ENCODE results near the gene EDEM3.

EDEM3 gene

DNA sequence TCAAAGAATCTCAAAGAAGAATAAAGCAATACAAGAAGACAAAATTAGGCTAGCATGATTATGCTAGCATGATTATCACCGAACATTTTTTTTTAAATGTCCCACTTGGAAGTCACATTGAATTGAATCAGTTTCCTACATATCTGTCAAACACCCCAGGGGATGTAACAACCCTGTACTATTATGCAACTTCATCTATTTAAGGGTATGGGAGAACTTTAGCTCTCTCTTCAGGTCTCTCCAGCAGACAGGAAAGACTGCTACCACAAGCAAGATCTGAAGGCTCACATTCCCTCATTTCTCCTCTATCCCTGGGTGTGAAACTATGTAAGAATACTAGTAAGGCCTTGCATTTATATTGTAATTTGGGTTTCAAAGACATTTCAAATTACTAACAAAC, 52.8 kb downstream of the EDEM3 start:
- H4K91ac ChIP-seq (ENCODE audit: low read depth, low read length, poor library complexity), result no peak overlapping the region
- peaks cover 2 to 49% of the 10 kb centered on the region in 2 donors for H3K36me3 ChIP-seq (replicated peaks in 1 of 2; ENCODE audit: control insufficient read depth in 2 of 2, insufficient read depth in 2 of 2, low read length in 2 of 2)
- no peaks in the 10 kb centered on the region for H3K79me1 ChIP-seq (ENCODE audit: low read depth, low read length)
- no peak overlapping the region for H3K4ac ChIP-seq (ENCODE audit: low read length)
- H3K14ac ChIP-seq (ENCODE audit: low read length), result no peak overlapping the region
- DNase-seq (ENCODE audit: low spot score), result no peak
- H3K18ac ChIP-seq (ENCODE audit: low read length), result no peak overlapping the region
- H2BK15ac ChIP-seq (ENCODE audit: low read length), result no peak overlapping the region
- H3K9ac ChIP-seq (ENCODE audit: low read depth, low read length, poor library complexity), result no peak overlapping the region
- no peak overlapping the region for H2BK120ac ChIP-seq (ENCODE audit: low read depth, low read length)
- H2AK5ac ChIP-seq (ENCODE audit: low read depth, low read length), result no peak overlapping the region
- no peak overlapping the region for H3K4me3 ChIP-seq (ENCODE audit: low read length in 2 of 2)
- H4K8ac ChIP-seq (ENCODE audit: low read depth, low read length), result no peak overlapping the region
- H2BK5ac ChIP-seq (ENCODE audit: low read length), result no peak overlapping the region
- no peaks in the 10 kb centered on the region for H3K27me3 ChIP-seq (ENCODE audit: control insufficient read depth in 3 of 3, insufficient read depth in 3 of 3, low read depth in 1 of 3, low read length in 3 of 3)
- WGBS, 2 donors (ENCODE audit: extremely low coverage in 2 of 2, insufficient read length in 2 of 2, insufficient replicate concordance in 1 of 2), result no CpG with 5 or more reads among the region's 1 CpG
- H2BK12ac ChIP-seq (ENCODE audit: low read length), result no peak overlapping the region
- no peak overlapping the region for H3K4me2 ChIP-seq (ENCODE audit: insufficient read depth, low read length, poor library complexity, severe bottlenecking)
- H3K23ac ChIP-seq (ENCODE audit: low read depth, low read length, poor library complexity), result no peak overlapping the region
- peaks cover 0 to 6% of the 10 kb centered on the region in 2 donors for H3K4me1 ChIP-seq (ENCODE audit: control insufficient read depth in 2 of 2, insufficient read depth in 1 of 2, low read depth in 1 of 2, low read length in 2 of 2)
- H3K27ac ChIP-seq (replicated peaks; ENCODE audit: low read length), result no peak overlapping the region
- H2AFZ ChIP-seq (ENCODE audit: low read length), result no peak overlapping the region
- H3K9me3 ChIP-seq (replicated peaks in 1 of 2; ENCODE audit: control insufficient read depth in 2 of 2, insufficient read depth in 1 of 2, low read depth in 1 of 2, low read length in 2 of 2), result no peaks in the 10 kb centered on the region

DNA sequence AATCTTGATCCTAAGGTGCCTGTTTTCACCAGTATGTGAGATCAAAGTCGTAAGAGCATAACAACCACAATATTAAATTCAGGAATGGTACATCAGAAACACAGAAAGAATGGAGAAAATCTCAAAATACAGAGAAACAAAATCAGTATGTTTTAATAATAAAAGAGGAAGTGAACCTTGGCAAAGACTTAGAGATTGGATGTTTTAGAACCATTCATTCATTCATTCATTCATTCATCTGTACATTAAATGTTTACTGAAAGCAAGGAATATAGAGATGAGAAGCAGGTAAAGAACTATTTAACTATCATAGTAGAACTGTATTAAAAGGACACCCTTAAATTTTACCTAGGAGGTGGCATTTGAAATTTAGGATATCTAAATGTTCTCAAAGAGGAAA, 55.7 kb downstream of the EDEM3 start:
- no peaks in the 10 kb centered on the region for H3K27me3 ChIP-seq (ENCODE audit: control insufficient read depth in 3 of 3, insufficient read depth in 3 of 3, low read depth in 1 of 3, low read length in 3 of 3)
- H3K9me3 ChIP-seq (replicated peaks in 1 of 2; ENCODE audit: control insufficient read depth in 2 of 2, insufficient read depth in 1 of 2, low read depth in 1 of 2, low read length in 2 of 2), result no peaks in the 10 kb centered on the region
- H3K14ac ChIP-seq (ENCODE audit: low read length), result no peak overlapping the region
- no CpG with 5 or more reads among the region's 1 CpG for WGBS, 2 donors (ENCODE audit: extremely low coverage in 2 of 2, insufficient read length in 2 of 2, insufficient replicate concordance in 1 of 2)
- no peak overlapping the region for H3K4ac ChIP-seq (ENCODE audit: low read length)
- no peak overlapping the region for H3K18ac ChIP-seq (ENCODE audit: low read length)
- H3K23ac ChIP-seq (ENCODE audit: low read depth, low read length, poor library complexity), result no peak overlapping the region
- no peak overlapping the region for H2BK5ac ChIP-seq (ENCODE audit: low read length)
- H3K36me3 ChIP-seq (replicated peaks in 1 of 2; ENCODE audit: control insufficient read depth in 2 of 2, insufficient read depth in 2 of 2, low read length in 2 of 2), result peaks cover 0 to 39% of the 10 kb centered on the region in 2 donors
- H3K9ac ChIP-seq (ENCODE audit: low read depth, low read length, poor library complexity), result no peak overlapping the region
- H3K4me1 ChIP-seq (ENCODE audit: control insufficient read depth in 2 of 2, insufficient read depth in 1 of 2, low read depth in 1 of 2, low read length in 2 of 2), result peaks cover 0 to 10% of the 10 kb centered on the region in 2 donors
- no peak overlapping the region for H2AFZ ChIP-seq (ENCODE audit: low read length)
- no peak overlapping the region for H2BK120ac ChIP-seq (ENCODE audit: low read depth, low read length)
- DNase-seq (ENCODE audit: low spot score), result no peak
- no peak overlapping the region for H4K91ac ChIP-seq (ENCODE audit: low read depth, low read length, poor library complexity)
- no peak overlapping the region for H3K4me3 ChIP-seq (ENCODE audit: low read length in 2 of 2)
- no peak overlapping the region for H4K8ac ChIP-seq (ENCODE audit: low read depth, low read length)
- H2BK15ac ChIP-seq (ENCODE audit: low read length), result no peak overlapping the region
- no peak overlapping the region for H2BK12ac ChIP-seq (ENCODE audit: low read length)
- H2AK5ac ChIP-seq (ENCODE audit: low read depth, low read length), result no peak overlapping the region
- H3K27ac ChIP-seq (replicated peaks; ENCODE audit: low read length), result no peak overlapping the region
- H3K79me1 ChIP-seq (ENCODE audit: low read depth, low read length), result no peaks in the 10 kb centered on the region
- H3K4me2 ChIP-seq (ENCODE audit: insufficient read depth, low read length, poor library complexity, severe bottlenecking), result no peak overlapping the region

DNA sequence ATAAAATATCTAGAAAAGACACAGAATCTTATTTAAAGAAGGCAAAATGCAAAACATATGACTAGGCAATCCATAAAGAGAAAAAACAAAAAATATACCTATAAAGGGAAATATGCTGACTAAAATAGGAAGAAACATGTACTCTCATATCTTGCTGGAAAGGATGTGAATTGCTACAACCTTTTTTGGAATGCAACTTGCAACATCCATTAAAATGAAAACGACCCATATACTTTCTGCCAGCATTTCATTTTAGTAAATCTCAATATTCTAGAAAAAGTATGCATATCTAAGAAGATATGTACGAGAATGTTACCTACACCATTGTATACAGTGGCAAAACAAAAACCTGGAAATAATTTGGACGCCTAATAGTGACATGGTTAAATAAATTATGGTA, 56.6 kb downstream of the EDEM3 start:
- H3K4me2 ChIP-seq (ENCODE audit: insufficient read depth, low read length, poor library complexity, severe bottlenecking), result no peak overlapping the region
- no peak overlapping the region for H3K18ac ChIP-seq (ENCODE audit: low read length)
- H3K79me1 ChIP-seq (ENCODE audit: low read depth, low read length), result no peaks in the 10 kb centered on the region
- no peak overlapping the region for H3K4ac ChIP-seq (ENCODE audit: low read length)
- no peak overlapping the region for H2BK12ac ChIP-seq (ENCODE audit: low read length)
- no peak overlapping the region for H3K27ac ChIP-seq (replicated peaks; ENCODE audit: low read length)
- H3K4me1 ChIP-seq (ENCODE audit: control insufficient read depth in 2 of 2, insufficient read depth in 1 of 2, low read depth in 1 of 2, low read length in 2 of 2), result peaks cover 0 to 8% of the 10 kb centered on the region in 2 donors
- H3K9me3 ChIP-seq (replicated peaks in 1 of 2; ENCODE audit: control insufficient read depth in 2 of 2, insufficient read depth in 1 of 2, low read depth in 1 of 2, low read length in 2 of 2), result no peaks in the 10 kb centered on the region
- H2AK5ac ChIP-seq (ENCODE audit: low read depth, low read length), result no peak overlapping the region
- no peak overlapping the region for H2AFZ ChIP-seq (ENCODE audit: low read length)
- H2BK15ac ChIP-seq (ENCODE audit: low read length), result no peak overlapping the region
- H2BK5ac ChIP-seq (ENCODE audit: low read length), result no peak overlapping the region
- no peak overlapping the region for H2BK120ac ChIP-seq (ENCODE audit: low read depth, low read length)
- H3K36me3 ChIP-seq (replicated peaks in 1 of 2; ENCODE audit: control insufficient read depth in 2 of 2, insufficient read depth in 2 of 2, low read length in 2 of 2), result peaks cover 0 to 38% of the 10 kb centered on the region in 2 donors
- no peak overlapping the region for H3K14ac ChIP-seq (ENCODE audit: low read length)
- no peak overlapping the region for H4K91ac ChIP-seq (ENCODE audit: low read depth, low read length, poor library complexity)
- H4K8ac ChIP-seq (ENCODE audit: low read depth, low read length), result no peak overlapping the region
- H3K9ac ChIP-seq (ENCODE audit: low read depth, low read length, poor library complexity), result no peak overlapping the region
- no CpG with 5 or more reads among the region's 3 CpGs for WGBS, 2 donors (ENCODE audit: extremely low coverage in 2 of 2, insufficient read length in 2 of 2, insufficient replicate concordance in 1 of 2)
- no peaks in the 10 kb centered on the region for H3K27me3 ChIP-seq (ENCODE audit: control insufficient read depth in 3 of 3, insufficient read depth in 3 of 3, low read depth in 1 of 3, low read length in 3 of 3)
- H3K4me3 ChIP-seq (ENCODE audit: low read length in 2 of 2), result no peak overlapping the region
- DNase-seq (ENCODE audit: low spot score), result no peak
- H3K23ac ChIP-seq (ENCODE audit: low read depth, low read length, poor library complexity), result no peak overlapping the region

DNA sequence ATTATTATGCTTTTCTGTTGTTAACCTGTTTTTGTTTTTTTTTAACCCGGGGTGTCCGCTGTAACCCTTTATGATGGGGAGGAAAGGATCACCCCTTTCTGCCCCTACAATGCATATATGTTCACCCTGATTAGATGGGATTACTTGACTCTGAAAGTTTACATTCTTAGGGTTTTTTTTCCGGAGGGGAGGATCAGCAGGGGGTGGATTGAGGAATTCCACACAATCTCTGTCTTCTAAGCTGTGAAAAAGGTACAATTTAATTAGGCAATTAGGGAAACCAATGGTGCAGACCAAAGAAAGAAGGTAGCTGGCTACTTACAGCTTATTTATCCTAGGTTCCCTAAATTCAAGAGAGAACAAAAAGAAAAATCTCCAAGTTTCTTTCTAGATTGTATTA, 58.3 kb downstream of the EDEM3 start:
- Histone ChIP-seq H3K14ac (ENCODE audit: low read length) (no peak overlapping the region), H3K4me2 (ENCODE audit: insufficient read depth, low read length, poor library complexity, severe bottlenecking) (no peak overlapping the region), H4K91ac (ENCODE audit: low read depth, low read length, poor library complexity) (no peak overlapping the region), H4K8ac (ENCODE audit: low read depth, low read length) (no peak overlapping the region), H3K4ac (ENCODE audit: low read length) (no peak overlapping the region), H3K27me3 (ENCODE audit: control insufficient read depth in 3 of 3, insufficient read depth in 3 of 3, low read depth in 1 of 3, low read length in 3 of 3) (no peaks in the 10 kb centered on the region), H2AK5ac (ENCODE audit: low read depth, low read length) (no peak overlapping the region), H3K27ac (replicated peaks; ENCODE audit: low read length) (peak overlapping the region; percentile 83), H3K23ac (ENCODE audit: low read depth, low read length, poor library complexity) (no peak overlapping the region), H2BK5ac (ENCODE audit: low read length) (no peak overlapping the region), H3K4me3 (ENCODE audit: low read length in 2 of 2) (no peak overlapping the region), H3K9ac (ENCODE audit: low read depth, low read length, poor library complexity) (no peak overlapping the region), H2BK15ac (ENCODE audit: low read length) (no peak overlapping the region), H2BK12ac (ENCODE audit: low read length) (no peak overlapping the region), H3K18ac (ENCODE audit: low read length) (no peak overlapping the region), H3K79me1 (ENCODE audit: low read depth, low read length) (no peaks in the 10 kb centered on the region), H3K4me1 (ENCODE audit: control insufficient read depth in 2 of 2, insufficient read depth in 1 of 2, low read depth in 1 of 2, low read length in 2 of 2) (peaks cover 0 to 8% of the 10 kb centered on the region in 2 donors), H2BK120ac (ENCODE audit: low read depth, low read length) (no peak overlapping the region), H2AFZ (ENCODE audit: low read length) (no peak overlapping the region), H3K9me3 (replicated peaks in 1 of 2; ENCODE audit: control insufficient read depth in 2 of 2, insufficient read depth in 1 of 2, low read depth in 1 of 2, low read length in 2 of 2) (no peaks in the 10 kb centered on the region), H3K36me3 (replicated peaks in 1 of 2; ENCODE audit: control insufficient read depth in 2 of 2, insufficient read depth in 2 of 2, low read length in 2 of 2) (peaks cover 0 to 30% of the 10 kb centered on the region in 2 donors)
- peak; percentile 73 for DNase-seq (ENCODE audit: low spot score)
- WGBS, 2 donors (ENCODE audit: extremely low coverage in 2 of 2, insufficient read length in 2 of 2, insufficient replicate concordance in 1 of 2), result no CpG with 5 or more reads among the region's 3 CpGs
